GM21447 (cell line): ENCODE results near the gene MYO18B.

Experiments used
- ATAC-seq: cut with Tn5 transposase; IDR thresholded peaks from one replicate; pipeline ENCODE4 v1.9.1; 2021; ENCODE audit not compliant: unreplicated experiment

The MYO18B gene

DNA sequence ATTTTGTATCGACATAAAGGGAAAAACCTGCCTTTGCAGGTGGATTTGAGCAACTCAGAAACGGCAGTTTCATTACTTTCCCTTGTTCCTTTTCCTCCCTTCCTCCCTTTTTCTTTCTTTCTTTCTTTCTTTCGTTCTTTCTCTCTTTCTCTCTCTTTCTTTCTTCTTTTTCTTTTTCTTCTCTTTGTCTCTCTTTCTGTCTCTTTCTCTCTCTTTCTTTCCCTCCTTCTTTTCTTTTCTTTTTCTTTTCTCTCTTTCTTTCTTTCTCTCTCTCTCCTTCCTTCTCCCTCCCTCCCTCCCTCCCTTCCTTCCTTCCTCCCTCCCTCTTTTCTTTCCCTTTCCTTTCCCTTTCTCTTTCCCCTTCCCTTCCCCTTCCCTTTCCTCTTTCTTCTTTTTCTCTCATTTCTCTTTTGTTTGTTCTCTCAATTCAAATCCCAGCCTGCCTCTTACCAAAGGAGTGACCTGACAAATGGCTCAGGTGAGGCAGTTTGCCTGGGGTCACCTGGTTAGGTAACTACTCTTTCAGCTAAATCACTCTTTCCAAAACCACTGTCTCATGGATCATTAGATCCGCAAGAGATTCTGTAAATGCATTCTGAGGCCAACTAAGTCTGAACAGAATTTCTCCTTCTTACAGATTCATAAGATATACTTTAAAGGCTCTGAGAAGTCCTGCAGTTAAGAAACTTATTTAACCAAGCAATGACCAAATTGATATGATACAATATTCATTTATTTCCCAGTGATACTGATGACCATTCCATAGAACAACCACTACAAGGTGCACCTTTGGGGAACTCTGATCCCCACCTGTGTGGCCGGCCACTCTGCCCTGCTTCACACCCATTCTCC lies 75.3 kb downstream of the MYO18B start:
- no peak for ATAC-seq

GRCh38 chr22:25818541-25818940 lies 76.6 kb downstream of the MYO18B start:
- ATAC-seq = no peak

- no peak for ATAC-seq
These were observed 80.4 kb downstream of the MYO18B start for GRCh38 chr22:25822344-25822743.

DNA sequence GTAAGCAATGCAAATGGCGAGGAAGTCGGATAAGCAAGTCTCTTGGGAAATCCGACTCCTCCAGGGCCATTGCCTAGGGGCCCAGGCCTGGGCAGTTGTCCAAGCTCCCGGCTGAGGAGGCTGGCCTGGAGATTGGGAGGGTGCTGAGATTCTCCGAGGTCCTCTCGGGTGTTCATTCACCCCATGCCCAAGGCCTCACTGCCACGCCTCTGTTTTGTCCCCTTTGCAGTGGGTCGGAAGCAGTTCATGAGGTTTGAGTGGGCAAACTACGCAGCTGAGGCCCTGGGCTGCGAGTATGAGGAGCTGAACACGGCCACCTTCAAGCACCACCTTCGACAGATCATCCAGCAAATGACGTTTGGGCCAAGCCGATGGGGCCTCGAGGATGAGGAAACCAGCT lies 81.3 kb downstream of the MYO18B start:
- ATAC-seq = no peak

DNA sequence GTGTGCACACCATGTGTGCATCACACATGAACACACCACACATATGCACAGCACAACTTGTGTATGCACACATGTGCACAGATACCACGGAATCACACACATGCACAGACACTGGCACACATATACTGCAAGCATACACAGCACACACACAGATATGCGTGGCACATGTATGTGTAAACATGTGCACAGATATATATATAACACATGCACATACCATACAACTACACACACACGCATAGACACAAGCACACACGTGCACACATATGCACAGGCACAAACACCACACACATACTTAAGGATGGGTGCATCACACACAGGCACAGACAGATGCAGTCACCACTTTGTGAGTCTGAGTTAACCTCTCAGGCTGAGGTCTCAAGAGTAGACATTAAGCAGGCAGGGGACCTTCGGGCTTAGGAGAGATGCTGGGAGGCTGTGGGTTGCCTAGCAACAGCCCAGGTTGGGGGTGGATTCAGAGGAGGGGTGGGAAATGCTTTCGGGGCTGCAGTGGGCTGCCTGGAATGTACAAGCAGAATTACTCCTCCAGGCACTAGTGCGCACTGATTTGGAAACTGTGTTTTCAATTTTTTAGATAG lies 82.9 kb downstream of the MYO18B start:
- no peak for ATAC-seq

GRCh38 chr22:25827415-25827814 lies 85.4 kb downstream of the MYO18B start:
- no peak for ATAC-seq

GRCh38 chr22:25828422-25828821 lies 86.4 kb downstream of the MYO18B start:
- no peak for ATAC-seq

DNA sequence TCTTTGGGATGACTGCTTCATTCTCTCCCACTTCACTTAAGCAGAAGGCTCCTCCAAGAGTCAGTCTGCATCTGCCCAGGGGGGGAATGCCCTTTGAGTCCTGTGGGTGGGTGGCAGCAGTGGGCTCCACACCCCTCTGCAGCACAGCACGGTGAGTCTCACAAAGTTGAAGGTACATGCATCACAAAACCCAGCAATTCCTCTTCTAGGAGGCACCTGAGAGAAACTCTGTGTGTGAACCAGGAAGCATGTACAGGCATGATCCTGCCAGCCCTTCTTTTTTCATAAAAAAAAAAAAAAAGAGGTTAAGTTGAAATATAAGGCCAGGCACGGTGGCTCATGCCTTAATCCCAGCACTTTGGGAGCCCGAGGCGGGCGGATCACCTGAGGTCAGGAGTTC lies 87.2 kb downstream of the MYO18B start:
- no peak for ATAC-seq

DNA sequence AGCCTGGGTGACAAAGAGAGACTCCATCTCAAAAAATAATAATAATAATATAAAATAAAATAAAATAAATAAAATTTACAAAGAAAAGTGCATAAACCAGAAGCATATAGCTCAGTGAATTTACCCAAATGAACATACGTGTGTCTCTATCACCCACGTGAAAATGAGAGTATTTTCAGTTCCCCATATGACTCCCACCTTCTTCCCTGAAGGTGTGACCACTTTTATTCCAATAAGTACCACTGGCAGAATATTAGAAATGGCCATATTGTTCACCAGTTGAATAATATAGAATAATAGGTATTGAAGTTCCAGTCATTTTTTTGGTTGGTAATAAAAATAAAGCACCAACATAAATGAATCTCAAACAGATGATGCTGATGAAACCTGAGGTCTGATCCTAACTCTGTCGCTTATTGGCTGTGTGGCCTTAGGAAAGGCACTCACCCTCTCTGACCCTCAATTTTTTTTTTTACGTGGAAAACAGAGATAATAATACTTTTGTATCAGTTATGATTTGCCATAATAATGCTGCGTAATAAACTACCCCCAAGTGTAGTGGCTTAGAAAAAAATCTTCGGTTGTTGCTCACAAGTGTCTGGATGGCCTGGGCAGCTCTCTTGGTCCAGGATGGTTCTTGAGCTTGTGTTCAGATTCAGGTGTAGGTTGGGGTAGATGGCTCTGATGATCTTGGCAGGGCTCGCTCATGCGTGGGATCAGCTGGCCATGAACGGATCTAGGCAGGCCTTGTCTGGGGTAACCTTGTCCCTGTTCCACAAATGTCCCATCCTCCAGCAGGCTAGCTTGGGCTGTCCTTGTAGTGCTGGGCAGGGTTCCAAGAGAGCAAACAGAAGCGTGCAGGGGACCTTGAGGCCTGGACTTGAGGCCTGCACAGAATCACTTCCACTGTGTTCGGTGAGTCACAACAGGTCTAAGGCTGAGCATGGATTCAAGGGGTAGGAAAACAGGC lies 88.1 kb downstream of the MYO18B start:
- no peak for ATAC-seq

DNA sequence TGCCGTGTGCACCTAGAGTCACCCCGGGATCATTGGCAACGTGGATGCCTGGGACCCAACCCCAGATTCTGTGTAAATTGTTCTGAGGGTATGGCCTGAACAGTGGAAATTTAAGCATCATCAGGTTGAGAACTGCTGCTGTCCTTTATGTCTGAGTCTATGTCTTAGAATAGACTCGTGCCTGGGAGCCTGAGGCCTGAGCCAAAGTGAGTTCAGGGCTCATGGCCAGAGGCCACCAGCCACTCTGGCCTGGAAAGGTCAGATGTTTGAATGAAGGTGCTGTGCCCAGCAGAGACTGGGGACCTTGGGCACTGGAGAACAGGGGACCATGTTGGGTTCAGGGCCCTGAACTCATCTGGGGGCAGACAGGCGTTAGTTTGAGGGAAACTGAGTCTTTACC lies 91.1 kb downstream of the MYO18B start:
- ATAC-seq = no peak

DNA sequence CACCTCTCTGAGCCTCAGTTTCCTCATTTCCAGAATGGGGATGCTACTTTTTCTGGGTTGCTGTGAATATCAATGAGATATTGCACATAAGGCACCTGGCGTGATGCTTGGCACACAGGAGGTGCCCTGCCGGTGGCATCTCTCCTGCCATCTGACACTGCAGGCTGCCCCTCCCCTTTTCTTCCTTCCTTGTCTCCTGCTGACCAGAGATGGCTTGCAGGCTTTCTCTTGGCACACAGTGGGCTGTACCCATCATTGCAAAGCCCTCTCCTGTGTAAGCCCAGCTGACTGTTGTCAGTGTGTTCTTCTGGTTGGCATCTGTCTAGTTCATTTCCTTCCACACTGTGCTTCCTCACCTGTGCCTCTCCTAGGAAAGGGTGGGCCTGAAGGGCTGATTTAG lies 91.7 kb downstream of the MYO18B start:
- ATAC-seq = no peak

DNA sequence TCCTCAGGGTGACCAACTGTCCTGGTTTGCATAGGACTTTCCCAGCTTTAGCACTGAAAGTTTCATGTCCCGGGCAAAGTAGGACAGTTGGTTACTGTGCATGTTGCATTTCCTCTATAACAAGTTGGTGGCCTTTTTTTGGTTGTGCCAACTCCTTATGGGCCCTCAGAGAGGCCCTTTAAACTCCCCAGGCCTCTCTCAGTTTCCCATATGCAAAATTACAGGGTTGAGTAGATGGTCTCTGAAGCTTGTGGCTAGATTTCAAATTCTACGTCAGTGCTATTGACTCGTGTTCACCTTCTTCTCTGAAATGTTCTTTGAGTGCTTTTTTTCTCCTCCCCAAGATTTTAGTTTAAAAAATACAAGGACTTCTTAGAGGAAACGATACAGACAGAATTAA lies 92.5 kb downstream of the MYO18B start:
- no peak for ATAC-seq

GRCh38 chr22:25835348-25835747 lies 93.4 kb downstream of the MYO18B start:
- no peak for ATAC-seq

GRCh38 chr22:25837288-25837900 lies 95.4 kb downstream of the MYO18B start:
- no peak for ATAC-seq

DNA sequence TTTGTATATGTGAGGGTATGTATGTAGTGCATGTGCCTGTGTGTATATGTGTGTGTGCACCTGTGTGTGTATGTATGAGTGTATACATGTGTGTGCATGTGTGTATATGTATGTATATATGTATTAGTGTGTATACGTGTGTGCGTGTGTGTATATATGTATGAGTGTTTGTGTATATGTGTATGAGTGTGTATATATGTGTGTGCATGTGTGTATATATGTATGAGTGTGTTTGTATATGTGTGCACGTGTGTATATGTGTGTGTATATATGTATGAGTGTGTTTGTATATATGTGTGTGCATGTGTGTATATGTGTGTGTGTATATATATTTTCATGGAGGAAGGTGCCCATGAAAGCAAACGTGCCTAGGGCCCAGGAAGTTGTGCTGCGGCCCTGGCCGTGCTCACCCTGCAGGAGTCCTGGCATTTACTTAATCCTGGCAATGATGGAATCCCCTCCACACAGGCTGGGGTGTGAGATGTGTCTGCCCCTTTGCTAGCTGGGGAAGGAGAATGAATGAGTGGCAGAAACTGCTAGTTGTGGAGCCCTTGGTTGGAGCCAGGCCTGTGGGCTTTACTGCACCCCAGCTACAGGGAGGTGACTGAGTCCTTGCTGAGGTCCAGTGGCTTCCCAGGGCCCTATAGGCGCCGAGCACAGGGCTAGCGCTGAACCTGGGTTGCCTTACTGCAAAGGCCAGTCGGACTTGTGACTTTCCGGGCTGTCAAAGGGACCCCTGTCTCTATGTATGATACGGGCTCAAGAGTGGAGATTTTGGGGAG lies 97.2 kb downstream of the MYO18B start:
- no peak for ATAC-seq

GRCh38 chr22:25839755-25840154 lies 97.8 kb downstream of the MYO18B start:
- no peak for ATAC-seq

DNA sequence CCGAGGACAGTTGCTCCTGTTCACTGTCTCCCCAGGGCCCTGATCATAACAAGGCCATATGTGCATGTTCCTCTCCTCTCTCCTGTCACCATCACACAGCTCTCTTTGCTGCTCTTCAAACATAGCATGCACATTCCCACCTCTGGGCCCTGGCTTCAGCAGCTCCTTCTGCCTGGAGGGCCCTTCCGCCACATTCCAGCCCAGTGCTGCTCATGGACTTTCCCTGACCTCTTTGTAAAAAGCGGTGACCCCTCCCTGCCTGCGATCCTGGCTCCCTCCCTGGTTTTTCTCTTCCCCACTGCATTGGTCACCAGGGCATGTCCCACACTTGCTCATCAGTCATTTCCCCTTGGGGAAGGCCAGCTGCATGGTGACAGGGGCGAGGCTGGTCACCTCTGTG lies 98.2 kb downstream of the MYO18B start:
- ATAC-seq = no peak

DNA sequence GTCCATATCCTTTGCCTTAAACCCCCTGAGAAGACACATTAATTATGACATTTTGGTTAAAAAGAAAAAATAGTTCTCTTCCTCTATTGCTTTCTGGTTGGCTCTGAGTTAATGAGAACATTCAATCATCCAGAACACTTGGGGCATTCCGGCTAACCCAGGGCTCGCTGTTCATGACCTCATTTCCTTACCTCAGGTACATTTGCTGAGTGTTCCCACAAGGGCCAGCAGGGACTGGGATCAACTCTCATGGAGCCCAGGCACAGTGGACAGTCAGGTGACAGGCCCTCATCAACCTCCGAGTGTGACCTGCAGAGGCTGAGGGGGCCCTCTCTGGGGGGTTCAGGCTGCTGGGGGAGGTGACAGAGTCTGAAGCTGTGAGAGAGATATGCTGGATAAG lies 98.9 kb downstream of the MYO18B start:
- no peak for ATAC-seq

DNA sequence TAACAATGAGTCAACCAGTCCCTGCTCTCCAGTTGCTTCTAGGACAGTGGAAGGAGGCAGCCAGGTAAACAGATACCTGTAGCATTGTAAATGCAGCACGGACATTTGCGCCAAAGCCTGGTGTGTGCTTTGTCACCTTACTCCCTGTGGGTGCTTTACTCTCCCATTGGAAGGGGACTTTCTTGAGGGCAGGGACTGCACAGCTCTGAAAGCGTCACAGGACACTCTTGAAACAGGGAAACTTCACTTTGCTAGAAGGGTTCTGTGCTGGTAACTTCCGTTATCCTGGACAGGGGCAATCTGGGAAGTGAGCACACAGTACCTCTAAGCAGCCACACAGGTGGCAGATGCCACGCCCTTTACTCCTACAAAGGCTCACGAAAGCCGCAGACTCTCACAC lies 99.8 kb downstream of the MYO18B start:
- no peak for ATAC-seq

DNA sequence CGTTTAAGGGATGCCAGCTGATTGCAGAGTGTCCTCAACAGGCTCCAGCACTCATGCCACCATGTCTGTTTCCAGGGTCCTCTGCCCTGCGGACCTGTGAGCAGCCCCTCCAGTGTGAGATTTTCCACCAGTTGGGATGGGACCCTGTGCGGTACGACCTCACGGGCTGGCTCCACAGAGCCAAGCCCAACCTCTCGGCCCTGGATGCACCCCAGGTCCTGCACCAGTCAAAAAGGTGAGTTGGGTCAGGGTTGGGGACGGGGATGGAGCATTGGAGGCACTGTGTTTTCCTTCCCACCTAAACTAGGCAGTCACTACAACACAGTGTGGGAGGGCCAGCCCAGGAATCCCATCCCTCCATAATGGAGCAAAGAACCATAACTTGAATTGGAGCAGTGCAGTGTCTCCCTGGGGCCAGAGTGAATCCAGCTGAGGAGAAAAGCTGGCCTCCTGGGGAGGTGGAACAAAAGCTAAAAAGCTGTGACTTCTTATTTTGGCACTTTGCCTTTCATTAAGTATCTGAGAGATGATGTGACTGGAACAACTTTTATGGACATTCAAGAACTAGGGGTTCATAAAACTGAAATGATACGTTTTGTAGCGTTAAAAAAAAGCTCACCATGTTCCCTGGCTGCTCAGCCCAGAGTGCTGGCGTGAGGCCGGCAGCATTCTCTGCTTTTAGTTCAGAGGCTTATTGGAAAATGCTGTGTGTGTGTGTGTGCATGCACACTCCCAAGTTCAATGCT lies 101.8 kb downstream of the MYO18B start:
- ATAC-seq = no peak
